Mucosa of descending colon (tissue), 3 donors: Measurements from ENCODE around the gene CXCR1. TPM values are rescaled to one million over a fixed set of nuclear protein-coding genes. Genes with fewer than 3 reads are reported as not detected.

Experiments used
- ATAC-seq: fragments of 200-7000 bp; cut with Tn5 transposase; one replicate; pipeline ENCODE4 v1.9.1; 2020; ENCODE audit warnings: mild to moderate bottlenecking, moderate library complexity
- DNase-seq, 3 donors: peaks; one replicate each; pipeline ENCODE4 v3.0.0-alpha.2; 2020
- H3K36me3 ChIP-seq: fragments of 200-600 bp; one replicate; pipeline ENCODE4 v1.8.0; 2021; ENCODE audit warnings: low read depth, mild to moderate bottlenecking
- H3K4me1 ChIP-seq: fragments of 200-600 bp; one replicate; pipeline ENCODE4 v1.8.0; 2021; ENCODE audit warnings: low read depth, mild to moderate bottlenecking
- H3K4me3 ChIP-seq: fragments of 200-600 bp; one replicate; pipeline ENCODE4 v1.8.0; 2021; ENCODE audit warnings: mild to moderate bottlenecking
- H3K9me3 ChIP-seq: fragments of 200-600 bp; one replicate; pipeline ENCODE4 v1.8.0; 2021; ENCODE audit warnings: mild to moderate bottlenecking
- intact Hi-C, 2 donors: fragments of 100-400 bp; cut with DNase I in 1 of 2; cut with micrococcal nuclease in 1 of 2; formaldehyde crosslinking; loops; one replicate each; pipeline versions ENCODE4 v1.11.0 to v1.11.1; 2022; cut with DNase I, micrococcal nuclease
- total RNA-seq, 3 donors: library from RNA; stranded (reverse); fragmentation: NEBNext Ultra II Directional in 2 of 3; extraction: Animal tissue kit (Norgen Biotek cat#: 25700) in 2 of 3; gene quantifications; one replicate each; pipeline versions ENCODE4 v1.2.1 to v1.2.4, GENCODE V29; 2021 to 2023
- TF ChIP-seq, protein P1 (sequence below): fragments of 200-600 bp; IDR thresholded peaks from one replicate; pipeline ENCODE4 v1.8.0; 2022; ENCODE audit warnings: antibody characterized with exemption, mild to moderate bottlenecking
- donor health status: DM: no; HTN: no; CAD: no; lungs with moderate emphysema.
- donor health status: DM: no; HTN: no; CAD: no.
- donor health status: DM: no; HTN: yes; CAD: no.

The CXCR1 gene
- total RNA-seq, 3 donors from 2014 or later: 0.13 to 0.27 TPM; not detected in 1

DNA sequence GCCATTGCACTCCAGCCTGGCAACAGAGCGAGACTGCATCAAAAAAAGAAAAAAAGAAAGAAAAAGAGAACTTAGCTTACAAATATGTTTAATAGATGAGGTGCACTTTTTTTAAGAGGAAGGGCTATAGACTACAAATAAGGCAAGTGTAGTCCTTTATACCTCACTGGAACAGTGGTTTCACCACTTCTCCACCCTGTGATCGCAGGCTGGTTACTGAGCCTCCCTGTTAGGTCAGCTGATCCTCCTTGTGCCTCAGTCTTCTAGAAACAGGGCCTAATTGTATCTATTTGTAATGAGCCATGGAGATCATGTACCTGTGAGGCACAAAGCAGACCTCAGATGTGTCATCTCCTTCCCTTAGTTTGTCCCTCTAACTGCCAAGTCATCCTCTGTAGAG lies 36.4 kb downstream of the CXCR1 start:
- no peak for ATAC-seq
- TF ChIP-seq, protein P1, sequence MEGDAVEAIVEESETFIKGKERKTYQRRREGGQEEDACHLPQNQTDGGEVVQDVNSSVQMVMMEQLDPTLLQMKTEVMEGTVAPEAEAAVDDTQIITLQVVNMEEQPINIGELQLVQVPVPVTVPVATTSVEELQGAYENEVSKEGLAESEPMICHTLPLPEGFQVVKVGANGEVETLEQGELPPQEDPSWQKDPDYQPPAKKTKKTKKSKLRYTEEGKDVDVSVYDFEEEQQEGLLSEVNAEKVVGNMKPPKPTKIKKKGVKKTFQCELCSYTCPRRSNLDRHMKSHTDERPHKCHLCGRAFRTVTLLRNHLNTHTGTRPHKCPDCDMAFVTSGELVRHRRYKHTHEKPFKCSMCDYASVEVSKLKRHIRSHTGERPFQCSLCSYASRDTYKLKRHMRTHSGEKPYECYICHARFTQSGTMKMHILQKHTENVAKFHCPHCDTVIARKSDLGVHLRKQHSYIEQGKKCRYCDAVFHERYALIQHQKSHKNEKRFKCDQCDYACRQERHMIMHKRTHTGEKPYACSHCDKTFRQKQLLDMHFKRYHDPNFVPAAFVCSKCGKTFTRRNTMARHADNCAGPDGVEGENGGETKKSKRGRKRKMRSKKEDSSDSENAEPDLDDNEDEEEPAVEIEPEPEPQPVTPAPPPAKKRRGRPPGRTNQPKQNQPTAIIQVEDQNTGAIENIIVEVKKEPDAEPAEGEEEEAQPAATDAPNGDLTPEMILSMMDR: no peak
- H3K9me3 ChIP-seq: no peaks in the 10 kb centered on the region
- no peaks in the 10 kb centered on the region for H3K4me1 ChIP-seq
- H3K4me3 ChIP-seq: no peak overlapping the region
- DNase-seq: no peak
- no peaks in the 10 kb centered on the region for H3K36me3 ChIP-seq
- intact Hi-C loops: no loop called here

DNA sequence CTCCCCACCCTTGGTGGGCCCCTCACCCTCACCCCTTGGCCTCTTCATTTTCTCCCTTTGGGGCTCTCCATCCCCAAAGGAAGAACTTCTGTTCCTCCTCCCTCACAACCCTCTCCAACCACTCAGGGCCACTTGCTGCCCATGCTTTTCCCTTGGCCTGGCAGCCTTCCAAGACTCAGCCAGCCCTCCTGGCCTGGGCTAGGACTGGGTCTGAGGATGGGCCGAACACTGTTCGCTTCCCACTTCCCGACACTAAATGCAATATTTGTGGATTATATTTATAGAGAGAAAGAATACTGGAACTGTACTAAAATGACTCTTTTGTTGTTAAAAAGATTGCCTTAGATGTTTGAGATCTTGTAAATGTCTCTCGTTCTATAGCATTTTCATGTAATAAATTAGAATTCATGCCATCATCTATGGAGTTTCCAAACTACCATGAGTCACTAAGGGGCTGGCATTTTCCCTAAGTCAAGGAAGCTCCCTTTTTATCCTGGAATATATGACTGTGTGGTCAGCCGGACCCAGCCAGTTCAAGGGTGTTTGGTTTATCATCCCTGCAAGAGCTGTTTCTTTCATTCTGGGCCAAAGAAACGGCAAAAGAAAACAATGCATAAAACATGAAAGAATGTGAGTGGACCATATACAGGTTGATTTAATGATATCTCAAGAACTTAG lies 37.2 kb downstream of the CXCR1 start:
- no peaks in the 10 kb centered on the region for H3K4me1 ChIP-seq

DNA sequence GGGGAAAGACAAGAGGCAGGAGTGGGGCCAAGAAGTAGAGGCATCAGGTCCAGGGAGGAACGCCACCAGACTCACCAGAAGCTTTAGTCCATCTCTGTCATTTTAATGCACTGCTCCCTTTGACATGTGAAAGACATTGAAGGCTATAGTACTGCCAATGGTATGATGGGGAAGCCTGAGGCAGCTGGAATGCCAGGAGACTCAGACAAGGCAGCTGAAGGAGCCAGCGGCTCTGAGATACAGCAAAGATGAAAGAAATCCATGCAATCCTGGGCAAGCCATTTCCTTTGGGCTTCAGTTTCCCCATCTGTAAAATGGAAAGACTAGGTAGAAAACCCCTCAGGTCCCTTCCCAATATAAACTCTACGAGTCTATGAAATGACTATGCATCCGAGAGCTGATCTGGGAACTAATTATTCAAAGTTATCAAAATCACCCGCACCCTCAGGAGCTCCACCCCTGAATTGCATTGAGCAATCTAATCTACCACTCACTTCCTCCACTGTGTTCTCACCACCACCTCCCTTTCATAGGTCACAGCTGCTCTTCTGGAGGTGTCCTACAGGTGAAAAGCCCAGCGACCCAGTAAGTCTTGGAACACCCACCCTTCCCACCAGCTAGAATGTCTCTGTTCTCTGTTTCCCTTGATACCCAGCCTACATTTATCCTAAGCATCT lies 37.8 kb downstream of the CXCR1 start:
- ATAC-seq (peak; percentile 54), DNase-seq (no peak)
- TF ChIP-seq, protein P1: no peak
- intact Hi-C loops: no loop called here
- H3K9me3 ChIP-seq: no peaks in the 10 kb centered on the region
- H3K4me3 ChIP-seq: no peak overlapping the region
- no peaks in the 10 kb centered on the region for H3K4me1 ChIP-seq
- H3K36me3 ChIP-seq: no peaks in the 10 kb centered on the region

More for the DNA sequence above, 37.2 kb downstream of the CXCR1 start:
- H3K9me3 ChIP-seq: no peaks in the 10 kb centered on the region
- intact Hi-C loops: no loop called here
- ATAC-seq (no peak), DNase-seq (no peak)
- H3K36me3 ChIP-seq: no peaks in the 10 kb centered on the region
- TF ChIP-seq, protein P1: no peak
- H3K4me3 ChIP-seq: no peak overlapping the region

DNA sequence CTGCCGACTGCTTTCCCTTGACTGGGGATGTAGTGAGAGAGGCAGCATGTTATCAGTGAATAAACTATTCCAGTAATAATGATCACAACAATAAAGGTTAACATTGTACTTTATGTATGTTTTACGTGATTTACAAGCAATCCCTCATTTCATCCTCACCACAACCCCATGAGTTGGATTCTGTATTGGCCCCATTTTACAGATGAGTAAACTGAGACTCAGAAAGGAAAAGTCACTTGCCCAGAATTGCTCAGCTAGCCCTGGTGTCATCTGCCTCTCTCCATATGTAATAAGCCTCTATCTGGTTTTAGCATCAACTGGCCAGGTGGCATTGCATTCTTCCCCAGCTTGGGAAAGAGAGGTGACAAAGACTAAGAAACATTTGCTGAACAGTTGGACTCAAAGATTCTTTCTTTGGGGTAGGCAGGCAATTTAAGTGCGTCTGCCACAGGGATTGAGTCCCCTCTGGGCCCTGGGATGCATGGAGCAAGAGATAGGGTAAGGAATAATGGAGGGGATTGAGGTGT lies 38.8 kb downstream of the CXCR1 start:
- Histone ChIP-seq H3K4me3 (no peak overlapping the region), H3K36me3 (no peaks in the 10 kb centered on the region), H3K4me1 (no peaks in the 10 kb centered on the region), H3K9me3 (no peaks in the 10 kb centered on the region)
- ATAC-seq (no peak), DNase-seq (no peak)
- intact Hi-C loops: no loop called here
- TF ChIP-seq, protein P1: no peak

DNA sequence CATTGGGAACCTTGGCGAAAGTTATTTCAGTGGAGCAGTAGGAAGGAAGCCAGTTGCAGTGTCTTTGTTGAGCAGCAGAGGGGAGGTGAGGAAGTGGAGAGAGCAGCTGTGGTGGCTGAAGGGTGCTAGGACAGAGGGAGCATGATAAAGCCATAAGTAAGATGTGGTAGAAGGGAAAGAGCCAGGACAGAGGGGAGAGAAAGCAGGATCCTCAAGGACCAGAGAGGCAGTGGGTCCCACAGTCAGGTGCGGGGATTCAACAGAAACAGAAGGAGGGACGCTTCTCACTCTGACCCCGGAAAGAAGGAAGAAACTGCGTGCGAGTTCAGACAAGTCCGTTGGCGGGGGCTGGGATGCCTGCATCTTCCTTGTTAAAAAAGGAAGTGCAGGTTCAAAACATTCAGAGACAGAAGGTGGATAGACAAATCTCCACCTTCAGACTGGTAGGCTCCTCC lies 41.1 kb downstream of the CXCR1 start, which contains the start of gene CXCR2:
CXCR2 (plus strand) TSS at position 403 of the 455 bp plus-strand sequence. CDS start 8,774 bp downstream, outside the sequence.
- TF ChIP-seq, protein P1: no peak
- Histone ChIP-seq H3K4me1 (no peaks in the 10 kb centered on the region), H3K4me3 (no peak within 1 kb of the TSS), H3K9me3 (peaks cover 6% of the 10 kb centered on the region), H3K36me3 (no peaks in the 10 kb centered on the region)
- intact Hi-C loops: no loop called here
- peak in 1 of 3 donors; percentile 5 for DNase-seq
- ATAC-seq: peak; percentile 20
